ENCODE data around the gene NRG2.

Gene NRG2

GRCh38 chr5:140005145-140005591, 37.9 kb downstream of the NRG2 start:
- DNase-seq, result no peak

DNA sequence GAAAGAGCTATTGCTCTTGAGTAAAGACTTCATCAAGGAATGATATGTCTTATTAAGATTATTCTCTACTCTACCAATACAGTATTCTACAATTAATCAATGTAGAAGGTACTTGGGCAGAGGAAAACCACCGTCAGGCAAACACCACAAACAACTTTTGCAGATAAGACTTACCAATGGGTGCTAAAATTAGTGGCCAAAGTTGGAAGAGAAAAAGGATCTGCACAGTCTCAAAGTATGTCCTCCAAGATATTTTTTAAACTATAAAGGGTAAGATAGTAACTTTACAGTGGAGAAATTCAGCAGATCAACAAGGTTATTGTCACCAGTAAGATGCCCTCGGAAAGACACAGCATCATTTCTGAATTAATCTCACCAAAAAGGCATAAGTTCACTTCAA, 38.9 kb downstream of the NRG2 start:
- DNase-seq, result no peak

DNA sequence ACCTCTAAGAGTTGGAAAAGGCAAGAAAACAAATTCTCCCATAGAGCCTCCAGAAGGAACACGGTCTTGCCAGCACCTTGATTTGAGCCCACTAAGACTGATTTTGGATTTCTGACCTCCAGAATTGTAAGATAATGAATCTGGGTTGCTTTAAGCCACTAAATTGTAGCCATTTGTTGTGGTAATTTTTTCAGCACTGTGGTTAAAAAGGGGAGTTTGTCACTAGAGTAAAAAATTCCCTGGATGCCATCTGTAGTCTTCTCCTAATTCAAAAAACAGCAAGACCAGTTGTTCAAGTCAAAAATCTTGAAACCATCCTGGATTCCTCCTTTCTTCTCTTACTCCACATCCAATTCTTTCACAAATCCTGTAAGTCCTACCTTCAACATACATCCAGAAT, 39.6 kb downstream of the NRG2 start:
- no peak for DNase-seq

- DNase-seq, result no peak
These were observed 42.8 kb downstream of the NRG2 start for GRCh38 chr5:140000332-140000731.

- DNase-seq, result no peak
These were observed 44.3 kb downstream of the NRG2 start for GRCh38 chr5:139998837-139999236.

DNA sequence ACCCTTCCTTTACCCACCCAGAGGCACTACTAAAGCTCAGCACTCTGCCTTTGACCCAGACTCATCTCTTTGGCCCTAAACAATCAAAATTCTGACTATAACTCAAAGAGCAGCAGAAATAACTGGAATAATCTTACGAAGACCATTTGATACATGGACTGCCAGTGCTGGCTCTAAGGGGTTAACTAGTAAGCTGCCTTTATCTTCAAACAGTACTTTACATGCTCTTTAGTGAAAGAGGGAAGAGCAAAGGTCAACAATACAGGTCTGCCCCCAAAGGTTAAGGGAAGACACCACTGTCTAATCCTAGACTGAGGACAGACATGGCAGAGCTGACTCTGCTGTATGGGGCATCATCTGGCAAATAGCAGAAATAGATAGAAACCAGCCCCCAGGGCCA, 45.8 kb downstream of the NRG2 start:
- DNase-seq, result no peak

DNA sequence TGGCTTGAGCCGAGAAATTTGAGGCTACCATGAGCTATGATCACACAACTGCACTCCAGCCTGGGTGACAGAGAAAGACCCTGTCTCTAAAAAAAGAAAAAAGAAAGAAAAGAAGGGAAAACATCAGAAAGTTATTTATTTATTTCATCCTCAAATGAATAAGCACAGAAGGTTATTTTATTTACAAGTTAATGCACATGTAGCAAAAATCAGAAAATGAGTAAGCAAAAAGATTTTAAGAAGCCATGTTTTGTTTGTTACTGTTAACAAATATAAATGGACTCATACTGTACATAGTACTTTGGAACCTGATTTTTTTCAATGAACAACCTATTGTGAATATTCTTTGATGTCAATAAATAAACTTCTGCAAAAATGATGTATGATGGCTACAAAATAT, 47.2 kb downstream of the NRG2 start:
- DNase-seq, result no peak

- DNase-seq, result no peak
These were observed 48.9 kb downstream of the NRG2 start for GRCh38 chr5:139994234-139994633.

GRCh38 chr5:139985733-139986132, 57.4 kb downstream of the NRG2 start:
- DNase-seq, result no peak

DNA sequence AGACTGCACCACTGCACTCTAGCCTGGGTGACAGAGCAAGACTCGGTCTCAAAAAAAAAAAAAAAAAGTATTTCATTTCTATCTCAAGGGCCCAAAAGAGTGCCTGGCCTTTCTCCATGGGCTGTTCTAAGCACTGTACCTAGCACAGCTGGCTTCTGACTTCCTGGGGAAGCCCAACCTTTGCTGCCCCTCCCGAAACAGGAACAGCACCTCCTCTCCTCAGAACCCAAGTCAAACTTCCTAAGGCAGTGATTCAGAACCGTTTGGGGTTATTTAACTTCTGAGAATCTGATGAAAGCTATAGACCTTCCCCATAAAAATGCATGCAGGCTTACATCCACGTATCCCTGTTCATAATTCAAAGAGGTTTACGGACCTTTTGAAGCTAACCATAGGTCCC, 57.8 kb downstream of the NRG2 start:
- no peak for DNase-seq

DNA sequence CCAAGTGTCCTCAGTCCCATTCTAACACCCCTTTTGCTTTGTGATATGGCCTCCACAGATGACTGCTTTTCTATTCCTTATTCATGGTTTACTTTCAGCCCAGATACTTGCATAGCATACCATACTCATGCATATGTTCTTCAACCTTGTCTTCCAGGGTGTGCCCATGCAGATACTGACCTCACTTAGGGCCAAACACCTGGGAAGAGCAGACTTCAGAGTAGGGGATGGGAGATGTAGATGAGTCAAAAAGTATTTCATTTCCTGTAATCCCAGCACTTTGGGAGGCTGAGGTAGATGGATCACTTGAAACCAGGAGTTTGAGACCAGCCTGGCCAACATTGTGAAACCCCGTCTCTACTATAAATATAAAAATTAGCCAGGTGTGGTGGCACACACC, 58.3 kb downstream of the NRG2 start:
- DNase-seq, result no peak

DNA sequence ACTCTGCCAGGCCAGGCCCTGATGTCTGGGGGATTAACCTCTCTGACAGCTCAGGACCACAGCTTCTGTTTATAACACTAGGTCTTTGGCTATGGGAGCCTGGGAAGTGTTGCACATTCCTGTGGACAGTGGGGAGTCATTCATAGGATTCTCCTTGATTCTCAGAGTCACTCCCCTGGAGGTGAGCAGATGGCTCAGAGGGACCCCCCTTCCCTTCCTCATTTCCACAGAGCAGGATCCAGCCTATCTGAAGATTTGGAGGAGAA, 60.2 kb downstream of the NRG2 start:
- no peak for DNase-seq

GRCh38 chr5:139982157-139982974, 60.7 kb downstream of the NRG2 start:
- DNase-seq, result no peak

- DNase-seq, result no peak
These were observed 62.3 kb downstream of the NRG2 start for GRCh38 chr5:139980765-139981164.

DNA sequence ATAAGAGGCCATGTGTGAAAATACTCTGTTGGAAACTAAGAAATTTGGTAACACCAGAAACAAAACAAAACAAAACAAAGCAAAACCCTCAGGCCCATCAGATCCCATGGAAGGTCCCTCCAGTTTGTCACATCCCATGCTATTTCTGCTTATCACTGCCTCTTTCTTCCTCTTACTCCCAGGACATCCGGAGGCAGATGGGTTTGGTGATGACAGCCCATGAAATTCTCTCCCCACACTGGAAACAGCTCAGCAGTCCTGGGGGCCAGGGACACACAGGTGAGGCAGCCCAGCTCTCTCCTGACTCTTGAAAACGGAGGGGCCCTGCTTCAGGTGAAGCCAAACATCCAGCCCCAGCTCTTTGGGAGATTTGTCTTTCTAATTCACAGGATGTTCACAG, 63.2 kb downstream of the NRG2 start:
- no peak for DNase-seq

DNA sequence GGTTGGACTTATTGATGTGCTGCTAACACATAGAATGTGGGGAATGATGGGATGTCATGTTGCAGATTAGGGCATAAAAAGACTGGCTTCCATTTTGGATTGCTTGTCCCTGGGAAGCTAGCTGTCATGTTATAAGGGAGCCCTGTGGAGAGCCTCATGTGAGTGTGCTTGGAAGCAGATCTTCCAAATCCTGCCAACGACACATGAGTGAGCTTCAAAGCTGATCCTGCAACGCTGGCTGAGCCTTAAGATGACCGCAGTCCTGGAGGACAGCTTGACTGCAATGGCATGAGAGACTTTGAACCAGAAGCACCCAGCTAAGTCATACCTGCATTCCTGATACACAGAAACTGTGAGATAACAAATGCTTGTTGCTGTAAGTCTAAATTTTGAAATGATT, 63.6 kb downstream of the NRG2 start:
- no peak for DNase-seq

DNA sequence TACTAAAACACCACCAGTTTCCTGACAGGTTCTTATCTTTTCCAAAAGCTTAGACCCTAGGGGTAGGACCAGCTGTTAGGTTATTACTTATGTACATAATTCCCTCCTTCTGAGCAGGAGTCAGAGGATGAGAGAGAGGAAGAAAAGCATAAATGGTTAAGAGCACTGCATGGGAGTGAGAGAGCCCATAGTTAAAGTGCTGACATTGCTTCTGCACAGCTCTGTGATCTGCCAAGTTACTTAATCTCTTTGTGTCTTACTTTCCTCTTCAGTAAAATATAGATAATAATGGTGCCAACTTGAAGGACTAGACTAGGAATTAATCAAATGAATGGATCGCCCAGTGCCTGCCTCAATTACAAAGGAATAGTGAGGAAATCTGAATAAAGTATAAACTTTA, 66.4 kb downstream of the NRG2 start:
- DNase-seq, result no peak

DNA sequence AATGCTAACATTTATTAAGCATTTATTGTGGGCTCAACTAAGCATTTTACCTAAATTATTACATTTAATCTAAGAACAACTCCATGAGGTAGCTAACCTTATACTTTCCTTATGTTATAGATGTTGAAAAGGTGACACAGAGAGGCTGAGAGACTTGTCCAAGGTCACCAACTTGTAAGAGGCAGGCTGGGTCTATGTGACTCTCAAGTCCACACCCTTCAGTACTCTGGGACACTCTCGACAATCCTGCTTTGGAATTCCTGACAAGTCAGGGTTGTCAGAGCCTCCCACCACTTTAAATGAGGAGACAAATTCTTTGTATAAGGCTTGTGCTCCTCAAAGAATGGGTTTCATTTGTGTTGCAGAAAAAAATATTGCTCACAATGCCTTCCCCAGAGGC, 67.2 kb downstream of the NRG2 start:
- DNase-seq, result no peak

DNA sequence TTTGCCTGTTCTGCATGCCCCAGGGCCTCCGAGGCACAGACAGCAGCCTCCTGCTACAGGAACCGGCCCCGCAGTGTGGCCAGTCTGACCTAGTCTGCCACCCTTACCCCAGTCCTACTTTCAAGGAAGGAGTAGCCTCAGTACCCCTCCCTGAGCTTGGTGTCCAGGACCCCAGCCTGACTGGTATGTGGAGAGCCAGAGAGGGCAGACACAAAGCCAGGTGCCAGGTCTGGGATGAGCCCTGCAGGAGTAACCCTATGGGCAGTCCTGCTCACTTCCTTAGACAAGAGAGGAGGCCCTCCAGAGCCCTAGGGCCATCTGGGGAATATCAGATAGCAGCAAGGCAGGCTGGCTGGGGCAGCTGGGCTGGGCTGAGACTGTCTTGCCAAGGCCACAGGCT, 67.8 kb downstream of the NRG2 start:
- DNase-seq, result no peak

DNA sequence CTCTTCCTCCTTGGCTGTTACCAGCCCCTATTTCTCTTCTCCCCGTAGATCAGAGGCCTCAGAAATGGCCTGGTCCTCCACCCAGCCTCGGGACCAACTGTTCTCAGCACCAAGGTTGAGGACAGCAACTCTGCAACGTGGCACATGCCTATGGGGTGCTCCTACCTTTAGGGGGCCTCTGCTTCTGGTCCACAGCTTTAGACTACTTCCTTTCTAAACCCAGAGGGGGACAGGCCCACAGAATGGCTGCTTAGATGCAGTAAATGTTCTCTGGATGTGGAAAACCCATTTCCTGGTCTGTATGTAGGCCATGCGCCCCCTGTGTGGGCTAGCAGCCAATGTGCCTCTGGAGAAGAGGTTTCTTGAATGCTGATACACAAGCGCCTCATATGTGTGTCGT, 68.4 kb downstream of the NRG2 start:
- no peak for DNase-seq

- no peak for DNase-seq
These were observed 71.8 kb downstream of the NRG2 start for GRCh38 chr5:139971202-139971725.

- DNase-seq, result no peak
These were observed 73.8 kb downstream of the NRG2 start for GRCh38 chr5:139969318-139969717.

GRCh38 chr5:139968547-139969261, 74.4 kb downstream of the NRG2 start:
- peak; percentile 92 to 94 for DNase-seq

- no peak for DNase-seq
These were observed 75.7 kb downstream of the NRG2 start for GRCh38 chr5:139967353-139967752.

- no peak for DNase-seq
These were observed 76.2 kb downstream of the NRG2 start for GRCh38 chr5:139966856-139967255.

Data from stimulated activated CD4-positive, alpha-beta T cell treated with anti-CD3 and anti-CD28 coated beads, Interleukin-2, amount 100 ng/mL, for 48 hours (primary cell).